Fibroblast of lung (primary cell): ENCODE results near the gene ARMC2.

Source experiments
- EZH2 ChIP-seq: IDR thresholded peaks from 2 replicates; pipeline ENCODE4 v1.5.1; 2012; ENCODE audit warnings: low read length, control low read depth, mild to moderate bottlenecking; ENCODE audit errors: missing control alignments
- TF ChIP-seq, protein P1 (sequence below), 2 donors: IDR thresholded peaks in 1 of 2; conservative IDR thresholded peaks in 1 of 2; 1 replicate in 1 of 2; 2 replicates in 1 of 2; pipeline ENCODE4 v1.5.1; 2011 to 2012; ENCODE audit warnings: low read length in 2 of 2, control low read depth in 1 of 2, inconsistent platforms in 1 of 2, low read depth in 1 of 2, mild to moderate bottlenecking in 1 of 2

DNA sequence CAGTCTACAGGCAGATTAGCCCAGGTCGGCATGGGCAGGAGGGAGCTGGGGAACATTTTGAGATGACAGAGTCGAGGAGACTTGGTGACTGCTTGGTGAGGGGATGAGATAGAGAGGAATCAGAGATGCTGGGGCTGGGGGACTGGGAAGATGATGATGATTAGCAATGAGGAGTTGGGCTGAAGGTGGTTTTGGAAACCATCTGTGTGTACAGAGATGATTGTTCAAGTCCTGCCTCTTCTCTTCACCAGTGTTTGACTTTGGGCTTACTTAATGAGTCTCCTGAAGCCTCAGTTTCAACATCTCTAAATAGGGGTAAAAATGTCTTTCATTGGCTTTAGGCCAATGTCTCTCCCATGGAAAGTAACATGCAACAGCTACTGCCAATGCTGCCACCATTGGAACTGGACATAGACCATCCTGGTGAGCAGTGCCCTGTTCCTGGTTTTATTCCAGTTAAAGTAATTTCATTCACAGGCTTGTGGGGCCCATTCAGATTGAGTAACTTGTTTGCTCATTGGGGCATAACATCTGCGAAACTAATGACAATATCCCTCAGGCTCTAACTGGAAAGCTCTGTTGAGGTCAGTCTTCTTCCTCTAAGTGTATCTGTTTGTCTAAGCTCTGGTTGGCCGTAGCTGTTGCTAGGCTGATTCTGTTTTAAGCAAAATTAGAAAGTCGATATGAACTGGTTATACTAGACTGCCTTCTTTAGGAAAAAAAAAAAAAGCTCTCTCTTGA is 99.1 kb downstream of the ARMC2 start:
- TF ChIP-seq, protein P1, sequence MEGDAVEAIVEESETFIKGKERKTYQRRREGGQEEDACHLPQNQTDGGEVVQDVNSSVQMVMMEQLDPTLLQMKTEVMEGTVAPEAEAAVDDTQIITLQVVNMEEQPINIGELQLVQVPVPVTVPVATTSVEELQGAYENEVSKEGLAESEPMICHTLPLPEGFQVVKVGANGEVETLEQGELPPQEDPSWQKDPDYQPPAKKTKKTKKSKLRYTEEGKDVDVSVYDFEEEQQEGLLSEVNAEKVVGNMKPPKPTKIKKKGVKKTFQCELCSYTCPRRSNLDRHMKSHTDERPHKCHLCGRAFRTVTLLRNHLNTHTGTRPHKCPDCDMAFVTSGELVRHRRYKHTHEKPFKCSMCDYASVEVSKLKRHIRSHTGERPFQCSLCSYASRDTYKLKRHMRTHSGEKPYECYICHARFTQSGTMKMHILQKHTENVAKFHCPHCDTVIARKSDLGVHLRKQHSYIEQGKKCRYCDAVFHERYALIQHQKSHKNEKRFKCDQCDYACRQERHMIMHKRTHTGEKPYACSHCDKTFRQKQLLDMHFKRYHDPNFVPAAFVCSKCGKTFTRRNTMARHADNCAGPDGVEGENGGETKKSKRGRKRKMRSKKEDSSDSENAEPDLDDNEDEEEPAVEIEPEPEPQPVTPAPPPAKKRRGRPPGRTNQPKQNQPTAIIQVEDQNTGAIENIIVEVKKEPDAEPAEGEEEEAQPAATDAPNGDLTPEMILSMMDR (conservative IDR thresholded peaks at IDR 0.05 in 1 of 2, IDR thresholded peaks at IDR 0.05 in 1 of 2; ENCODE audit: low read depth in 1 of 2, low read length in 2 of 2), result no peak
- TF ChIP-seq EZH2, result no peak
